GM18858 (cell line): ENCODE data around the gene STRA8.

Experiments
- ATAC-seq: cut with Tn5 transposase; IDR thresholded peaks from one replicate; pipeline ENCODE4 v1.9.1; 2021; ENCODE audit not compliant: unreplicated experiment

The STRA8 gene

DNA sequence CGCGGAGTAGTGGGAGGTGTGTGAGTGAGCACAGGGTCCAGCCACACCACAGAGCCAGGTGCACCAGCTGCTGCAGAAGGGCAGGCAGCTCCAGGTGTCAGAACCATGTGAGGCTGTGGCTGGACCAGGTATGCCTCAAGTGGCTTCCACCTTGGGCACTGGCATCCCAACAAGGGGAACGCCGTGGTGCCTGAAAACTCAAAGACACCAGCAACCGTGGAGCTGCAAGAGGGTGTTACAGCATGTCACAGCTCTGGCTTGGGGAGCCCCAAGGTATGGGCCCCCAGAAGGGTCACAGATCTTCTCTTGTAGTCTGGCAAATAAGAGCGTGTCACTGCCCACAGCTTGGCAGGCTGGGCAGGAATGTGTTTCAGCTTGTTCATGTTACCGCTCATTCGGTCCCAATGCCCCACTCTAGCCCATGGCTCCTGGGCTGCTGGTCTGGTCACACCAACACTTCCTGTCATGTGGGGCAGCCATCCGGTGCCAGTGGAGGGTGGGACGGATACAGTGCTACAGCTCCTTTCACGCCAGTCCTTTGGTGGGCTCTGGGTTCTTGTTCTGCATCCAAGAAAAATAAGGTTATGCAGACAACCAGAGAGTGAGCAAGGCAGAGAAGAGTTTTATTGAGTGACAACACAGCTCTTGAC is 29.8 kb downstream of the STRA8 start:
- no peak for ATAC-seq

DNA sequence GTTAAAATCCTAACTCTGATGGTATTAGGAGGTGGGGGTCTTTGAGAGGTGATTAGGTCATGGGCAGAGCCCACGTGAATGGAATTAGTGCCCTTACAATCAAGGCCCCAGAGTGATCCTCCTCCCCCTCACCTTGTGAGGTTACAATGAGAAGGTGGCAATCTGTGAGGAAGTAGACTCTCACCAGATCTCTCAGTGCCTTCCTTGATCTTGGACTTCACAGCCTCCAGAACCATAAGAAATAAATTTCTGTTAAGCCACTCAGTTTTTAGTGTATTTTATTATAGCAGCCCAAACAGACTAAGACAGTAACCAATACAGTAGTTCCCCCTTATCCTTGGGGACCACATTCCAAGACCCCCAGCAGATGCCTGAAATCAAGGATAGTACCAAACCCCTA is 32.0 kb downstream of the STRA8 start:
- ATAC-seq: no peak

DNA sequence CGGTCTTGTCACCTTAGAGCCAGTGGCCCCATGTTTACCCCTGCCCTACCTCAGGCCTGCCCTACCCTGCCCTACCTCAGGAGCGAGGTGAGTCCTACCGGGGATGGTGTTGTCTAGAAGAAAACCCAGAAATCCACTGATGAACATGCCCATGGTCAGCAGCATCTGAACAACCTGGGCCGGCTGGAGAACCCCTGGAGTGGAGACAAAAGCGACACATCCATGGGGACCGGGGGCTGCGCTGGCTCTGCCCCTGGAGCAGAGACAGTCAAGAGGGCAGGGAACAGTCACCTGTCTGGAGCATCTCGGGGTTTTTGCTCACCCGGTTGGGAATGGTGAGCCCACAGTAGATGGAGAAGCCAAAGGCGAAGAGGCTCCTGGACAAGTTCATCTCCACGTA is 36.3 kb downstream of the STRA8 start:
- no peak for ATAC-seq

DNA sequence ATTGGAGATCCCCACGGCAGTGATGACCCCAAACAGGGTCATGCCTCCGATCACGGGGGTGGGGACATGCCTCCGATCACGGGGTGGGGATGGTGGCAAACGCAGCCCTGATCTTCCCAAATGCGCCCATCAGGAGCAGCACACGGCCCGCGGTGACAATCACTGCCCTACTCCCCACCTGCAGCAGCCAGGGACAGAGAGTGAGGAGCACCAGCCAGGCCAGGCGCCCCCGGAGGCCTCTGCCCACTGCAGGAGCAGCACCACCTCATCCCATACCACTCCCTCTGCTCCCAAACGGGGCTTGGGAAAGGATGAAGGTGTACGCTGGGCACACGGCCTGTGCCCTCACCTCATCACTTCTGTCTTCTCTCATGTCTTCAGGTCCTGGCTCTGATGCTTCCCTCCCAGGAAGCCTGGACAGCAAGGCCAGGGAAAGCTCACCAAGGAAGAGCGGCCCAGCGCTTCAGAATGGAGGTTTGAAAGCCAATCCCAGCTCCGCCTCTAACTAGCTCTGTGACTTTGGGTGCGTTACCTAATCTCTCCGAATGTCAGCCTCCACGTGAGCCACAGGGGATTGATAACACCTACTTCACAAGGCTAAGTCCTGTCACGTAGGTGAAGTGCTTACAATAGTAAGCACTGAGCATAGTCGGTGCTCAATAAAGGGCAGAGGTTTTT is 37.1 kb downstream of the STRA8 start:
- no peak for ATAC-seq

DNA sequence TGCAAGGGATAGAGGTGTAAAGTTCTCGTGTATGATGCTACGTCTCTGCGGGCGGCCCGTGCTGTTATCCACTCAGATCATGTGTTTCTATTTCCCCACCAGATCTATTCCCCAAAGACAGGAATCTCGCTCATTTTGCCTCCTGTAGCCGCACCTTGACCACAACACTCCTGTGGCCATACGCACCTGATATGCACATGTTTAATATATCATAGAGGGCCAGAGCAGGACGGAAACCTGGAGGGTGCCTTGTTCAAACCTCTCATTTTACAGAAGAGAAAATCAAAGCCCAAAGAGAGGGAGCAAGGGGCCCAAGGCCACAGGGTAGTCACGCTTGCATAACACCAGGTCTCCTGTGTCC is 37.6 kb downstream of the STRA8 start:
- no peak for ATAC-seq

DNA sequence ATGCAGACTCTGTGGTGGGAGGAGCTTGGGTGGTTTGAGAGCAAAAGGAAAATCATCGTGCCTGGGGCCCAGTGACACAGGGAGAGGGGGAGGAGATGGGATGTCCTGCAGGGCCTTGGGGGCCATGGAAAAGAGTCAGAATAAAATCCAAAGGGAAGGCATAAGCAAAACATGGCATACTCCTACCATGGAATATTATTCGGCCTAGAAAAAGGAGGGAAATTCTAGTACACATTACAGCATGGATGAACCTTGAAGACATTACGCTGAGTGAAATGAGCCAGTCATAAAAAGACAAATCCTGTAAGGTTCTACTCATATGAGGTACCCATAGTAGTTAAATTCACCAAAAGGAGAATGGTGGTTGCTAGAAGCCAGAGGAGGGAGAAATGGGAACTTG is 38.7 kb downstream of the STRA8 start:
- ATAC-seq: no peak

DNA sequence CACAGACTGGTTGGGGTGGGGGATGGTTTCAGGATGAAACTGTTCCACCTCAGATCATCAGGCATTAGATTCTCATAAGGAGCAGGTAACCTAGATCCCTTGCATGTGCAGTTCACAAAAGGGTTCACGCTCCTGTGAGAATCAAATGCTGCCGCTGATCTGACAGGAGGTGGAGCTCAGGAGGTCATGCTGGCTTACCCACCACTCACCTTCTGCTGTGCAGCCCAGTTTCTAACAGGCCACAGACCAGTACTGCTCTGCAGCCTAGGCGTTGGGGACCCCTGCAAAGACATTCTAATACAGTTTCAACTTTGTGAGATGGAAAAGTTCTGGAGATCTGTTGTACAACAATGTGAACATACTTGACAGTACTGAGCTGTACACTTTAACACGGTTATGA is 39.9 kb downstream of the STRA8 start:
- ATAC-seq: no peak

DNA sequence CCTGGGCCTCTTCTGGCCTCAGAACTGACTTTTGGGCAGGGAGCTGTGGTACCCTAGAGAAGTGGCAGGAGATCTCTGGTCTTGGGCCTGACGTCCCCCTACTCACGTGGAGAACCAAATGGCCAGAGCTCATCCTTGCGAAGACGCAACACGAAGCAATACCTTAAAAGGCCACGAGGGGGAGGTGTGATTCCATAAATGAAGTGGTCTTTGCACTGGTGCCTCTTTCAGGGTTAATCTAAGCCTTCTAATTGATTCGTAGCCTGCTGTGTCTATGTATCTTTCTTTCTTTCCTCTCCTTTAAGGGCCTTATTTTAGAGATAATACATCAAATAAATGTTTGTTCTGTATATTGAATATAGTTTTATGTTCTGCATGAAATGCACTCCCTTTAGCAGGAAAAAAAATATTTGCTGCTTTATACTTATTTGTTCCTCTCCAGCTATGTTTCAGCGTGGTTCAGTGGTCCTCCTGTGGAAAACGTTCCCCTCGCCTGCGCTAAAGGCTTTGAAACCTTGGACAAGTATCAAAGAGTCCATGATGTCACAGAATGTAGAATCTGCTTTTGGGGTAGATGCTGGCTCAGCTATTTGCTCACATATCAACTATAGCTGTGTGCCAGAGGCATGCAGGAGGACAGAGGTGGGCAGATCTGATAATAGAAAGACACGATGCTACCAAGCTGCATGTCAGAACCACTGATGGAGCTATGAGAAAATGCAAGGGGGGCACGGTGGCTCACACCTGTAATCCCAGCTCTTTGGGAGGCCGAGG is 41.0 kb downstream of the STRA8 start:
- peak; percentile 72 for ATAC-seq

DNA sequence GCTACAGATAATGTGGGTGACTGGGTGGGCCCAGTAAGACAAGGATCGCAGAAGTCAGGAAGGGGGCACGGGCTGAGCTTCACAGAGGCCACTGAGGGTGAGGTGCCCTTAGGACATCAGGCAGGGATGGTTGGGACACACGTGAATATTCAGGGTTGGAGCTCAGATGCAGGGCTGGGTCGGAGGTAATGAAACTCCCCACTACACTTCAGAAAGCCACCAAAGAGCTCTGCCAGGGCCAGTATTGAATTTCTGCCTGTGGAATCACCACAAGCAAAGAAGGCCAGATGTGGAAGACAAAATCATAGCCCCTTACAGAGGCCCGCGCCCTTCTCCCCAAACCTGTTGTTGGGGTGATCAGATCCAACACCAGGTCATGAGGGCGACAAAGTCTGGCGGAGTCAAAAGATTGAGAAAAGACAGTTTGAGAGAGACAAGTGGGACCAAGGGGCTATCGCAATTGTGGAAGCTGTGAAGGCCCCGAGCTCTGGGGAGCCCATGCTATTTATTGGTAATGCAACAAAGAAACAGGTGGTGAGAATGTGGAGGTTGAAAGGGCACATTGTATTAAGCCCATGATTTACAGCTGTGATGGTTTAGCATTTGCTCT is 42.4 kb downstream of the STRA8 start:
- ATAC-seq: no peak

DNA sequence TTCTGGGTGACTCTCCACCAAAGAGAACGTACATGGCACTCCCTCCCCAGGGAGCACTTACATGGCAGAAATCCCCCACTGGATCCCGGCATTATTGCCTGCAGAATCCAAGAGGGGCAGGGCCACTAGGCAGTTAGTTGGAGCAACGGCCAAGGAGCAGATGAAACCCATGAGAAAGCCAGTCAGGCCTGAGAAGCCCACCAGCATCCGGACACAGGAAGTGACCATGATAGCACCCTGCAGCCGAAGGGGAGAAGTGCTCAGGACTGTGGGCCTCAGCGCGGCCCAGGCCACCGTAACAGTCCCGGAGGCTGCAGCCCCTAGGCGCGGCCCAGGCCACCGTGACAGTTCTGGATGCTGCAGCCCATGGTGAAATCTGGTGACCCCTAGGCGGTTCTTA is 43.5 kb downstream of the STRA8 start:
- no peak for ATAC-seq

DNA sequence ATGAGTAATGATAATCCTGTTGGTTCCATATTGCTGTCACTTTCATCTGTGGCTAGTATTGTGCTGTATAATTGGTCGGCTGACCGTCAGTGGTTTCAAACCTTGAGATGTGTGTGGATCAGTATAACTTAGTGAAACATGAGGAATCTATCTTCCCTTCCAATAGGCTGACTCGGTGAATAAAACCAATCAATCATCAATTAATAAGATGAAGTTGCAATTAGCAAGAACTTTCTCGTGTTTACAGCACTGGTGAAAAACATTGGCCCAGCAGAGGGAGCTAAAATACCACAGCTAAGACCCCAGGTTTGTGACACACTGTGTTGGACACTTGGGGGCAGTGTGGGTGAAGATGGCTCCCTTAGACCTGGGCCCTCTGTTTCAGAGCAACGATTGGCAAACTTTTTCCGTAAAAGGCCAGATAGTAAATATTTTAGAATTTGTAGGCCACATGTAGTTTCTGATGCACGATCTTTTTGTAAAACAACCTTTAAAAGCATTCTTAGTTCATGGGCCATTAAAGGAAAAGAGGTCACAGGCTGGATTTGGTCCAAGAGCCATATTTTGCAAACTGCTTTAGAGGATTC is 47.8 kb downstream of the STRA8 start:
- ATAC-seq: peak; percentile 83

DNA sequence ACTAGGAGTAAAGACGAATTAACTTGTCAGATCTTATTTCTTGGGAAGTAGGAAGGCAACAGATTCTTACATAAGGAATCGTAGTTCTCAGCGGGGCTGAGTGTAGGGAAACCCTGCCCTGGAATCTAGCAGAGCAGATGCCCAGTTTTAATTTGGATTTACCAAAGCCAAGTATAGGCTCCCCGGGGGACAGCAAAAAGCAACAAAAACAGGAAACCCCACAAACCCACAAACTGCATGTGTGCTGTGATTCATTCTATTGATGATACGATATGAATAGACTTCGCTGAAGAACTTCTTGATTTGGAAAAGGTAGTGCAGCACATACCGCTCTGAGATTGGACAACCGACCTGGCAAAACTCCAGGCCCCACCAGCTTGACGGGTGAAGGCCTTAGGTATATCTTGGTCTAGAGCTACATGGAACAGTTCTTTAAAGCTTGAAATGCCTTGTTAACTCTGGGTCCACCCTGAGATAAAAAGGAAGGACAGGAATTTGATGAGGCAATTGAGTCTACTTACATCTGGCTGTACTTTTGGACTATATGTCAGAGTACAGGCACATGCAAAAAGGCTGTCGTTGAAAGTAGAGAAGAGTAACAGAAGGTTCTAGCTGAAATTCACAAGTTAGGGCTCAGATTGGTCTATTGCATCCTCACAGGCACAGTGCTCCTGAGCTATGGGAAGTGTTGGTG is 49.1 kb downstream of the STRA8 start:
- no peak for ATAC-seq

DNA sequence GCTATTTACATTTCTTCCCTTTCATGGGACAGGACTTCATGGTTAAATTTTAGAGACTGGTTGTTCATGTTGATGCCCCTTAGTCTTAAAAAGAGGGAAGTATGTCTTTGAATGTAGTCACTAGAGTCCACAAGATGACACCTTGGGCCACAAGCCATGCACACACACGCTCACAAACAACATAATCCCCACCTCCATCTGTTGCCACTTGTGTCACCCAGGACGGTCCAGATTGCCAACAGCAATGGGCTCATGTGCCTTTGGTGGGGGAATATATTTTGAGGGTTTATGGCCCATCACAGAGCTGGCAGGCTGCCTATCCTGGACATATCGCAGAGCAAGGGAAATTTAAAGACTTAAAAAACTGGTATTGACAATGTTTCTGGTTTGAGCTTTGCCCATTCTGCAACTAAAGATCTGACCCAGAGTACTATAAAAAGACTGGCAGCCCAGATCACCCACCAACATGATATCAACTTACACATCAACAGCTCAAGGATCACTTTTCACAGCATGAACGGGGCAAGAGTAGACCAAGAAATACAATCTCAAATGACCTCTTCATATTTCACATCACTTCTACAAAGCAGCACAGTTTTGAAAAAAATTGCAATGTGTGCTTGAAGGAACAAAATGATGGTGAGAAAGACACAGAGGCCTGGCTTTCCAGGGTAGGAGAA is 50.5 kb downstream of the STRA8 start:
- no peak for ATAC-seq

DNA sequence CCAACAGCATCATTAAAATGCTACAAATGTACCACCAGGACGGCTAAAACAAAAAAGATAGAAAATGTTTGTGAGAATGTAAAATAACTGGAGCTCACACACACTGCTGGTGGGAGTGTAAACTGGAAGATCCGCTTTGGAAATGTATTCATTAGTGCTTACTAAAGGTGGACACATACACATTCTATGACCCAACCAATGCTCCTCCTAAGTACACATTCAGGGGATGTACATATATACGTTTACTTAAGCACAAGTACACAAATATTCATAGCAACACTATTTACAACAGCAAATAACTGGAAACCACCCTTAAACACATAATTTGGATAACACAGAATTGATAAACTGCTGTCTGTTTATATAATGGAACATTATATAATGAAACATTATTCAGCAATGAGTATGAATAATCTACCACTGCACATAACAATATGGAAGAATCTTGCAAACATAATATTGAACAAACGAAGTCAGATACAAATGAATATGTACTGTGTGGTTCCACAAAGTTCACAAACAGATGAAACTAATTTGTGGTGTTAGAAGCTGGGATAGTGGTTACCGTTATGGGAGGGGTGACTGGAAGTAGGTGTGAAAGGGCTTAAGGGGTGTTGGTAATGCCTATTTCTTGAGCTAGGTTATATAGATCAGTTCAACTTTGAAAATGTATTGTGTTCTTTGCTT is 52.1 kb downstream of the STRA8 start:
- no peak for ATAC-seq

DNA sequence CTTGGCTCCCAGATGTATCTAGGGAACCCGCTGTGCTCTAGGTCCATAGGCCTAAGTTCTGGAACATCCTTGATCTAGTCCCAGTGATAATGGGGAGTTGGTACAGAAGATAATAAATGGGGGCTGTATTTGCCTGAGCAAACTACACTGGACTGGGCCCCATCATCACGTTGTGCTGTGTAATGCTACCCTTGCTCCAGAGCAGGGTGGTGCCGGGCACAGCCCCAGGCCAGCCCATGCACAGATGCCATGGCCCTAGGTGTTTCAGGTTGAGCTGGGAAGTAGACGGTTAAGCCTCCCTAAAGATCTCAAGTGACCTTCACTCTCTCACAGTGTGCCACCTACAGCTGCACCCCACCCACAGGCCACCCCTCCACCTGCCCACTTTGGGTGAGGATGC is 53.2 kb downstream of the STRA8 start:
- no peak for ATAC-seq

DNA sequence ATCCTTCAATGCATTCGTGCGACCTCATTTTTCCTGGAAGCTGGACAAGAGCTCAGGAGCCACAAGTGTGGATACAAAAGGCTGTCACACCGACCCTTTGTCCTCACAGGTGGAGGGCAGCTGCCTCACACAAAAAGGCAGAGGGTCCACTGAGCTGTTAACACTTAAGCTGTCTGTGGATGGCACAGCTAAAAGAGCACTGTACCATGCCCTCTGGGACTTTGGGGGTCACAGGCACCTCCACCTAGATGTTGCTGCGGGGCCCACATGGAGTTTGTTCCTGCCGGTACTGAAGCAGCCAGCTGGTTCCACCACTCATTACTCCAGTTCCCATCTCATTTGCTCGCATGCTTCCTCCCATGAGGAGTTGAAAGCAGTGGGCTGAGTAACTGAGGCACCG is 57.0 kb downstream of the STRA8 start:
- no peak for ATAC-seq

DNA sequence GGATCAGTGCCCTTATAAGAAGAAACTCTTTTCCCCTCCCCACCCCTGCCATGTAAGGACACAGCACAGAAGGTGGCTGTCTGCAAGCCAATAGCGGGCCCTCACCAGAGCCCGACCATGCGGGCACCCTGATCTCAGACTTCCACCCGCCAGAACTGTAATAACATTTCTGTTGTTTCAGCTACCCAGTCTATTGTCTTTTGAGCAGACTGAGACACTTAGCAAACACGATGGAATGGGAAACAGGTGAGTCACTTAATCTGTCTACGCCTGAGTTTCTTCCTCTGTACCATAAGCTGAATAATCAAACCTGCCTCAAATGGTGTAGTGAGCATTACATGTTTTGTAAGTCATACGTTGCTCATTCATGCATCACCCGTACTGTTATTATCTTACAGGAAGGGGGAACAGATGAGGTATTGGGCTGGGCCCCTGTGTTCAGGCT is 58.2 kb downstream of the STRA8 start:
- no peak for ATAC-seq

DNA sequence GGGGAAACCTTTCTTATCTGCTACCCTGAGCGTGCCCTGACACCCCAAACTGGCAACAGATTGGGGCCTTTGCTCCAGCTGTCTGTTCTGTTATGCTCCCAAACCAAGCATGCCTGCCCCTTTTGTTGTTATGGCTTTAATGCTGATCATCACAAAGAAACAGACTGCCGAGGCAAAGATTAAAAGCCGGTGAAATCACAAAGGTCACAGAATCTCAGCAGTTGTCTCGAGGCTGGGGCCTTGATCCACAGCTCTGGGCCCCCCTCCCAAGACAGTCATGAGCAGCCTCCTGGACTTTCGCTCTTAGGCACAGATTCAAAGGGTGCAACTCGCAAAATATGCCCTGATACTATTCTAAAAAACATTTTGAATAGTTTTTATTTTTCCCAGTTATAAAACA is 65.6 kb downstream of the STRA8 start:
- ATAC-seq: no peak

DNA sequence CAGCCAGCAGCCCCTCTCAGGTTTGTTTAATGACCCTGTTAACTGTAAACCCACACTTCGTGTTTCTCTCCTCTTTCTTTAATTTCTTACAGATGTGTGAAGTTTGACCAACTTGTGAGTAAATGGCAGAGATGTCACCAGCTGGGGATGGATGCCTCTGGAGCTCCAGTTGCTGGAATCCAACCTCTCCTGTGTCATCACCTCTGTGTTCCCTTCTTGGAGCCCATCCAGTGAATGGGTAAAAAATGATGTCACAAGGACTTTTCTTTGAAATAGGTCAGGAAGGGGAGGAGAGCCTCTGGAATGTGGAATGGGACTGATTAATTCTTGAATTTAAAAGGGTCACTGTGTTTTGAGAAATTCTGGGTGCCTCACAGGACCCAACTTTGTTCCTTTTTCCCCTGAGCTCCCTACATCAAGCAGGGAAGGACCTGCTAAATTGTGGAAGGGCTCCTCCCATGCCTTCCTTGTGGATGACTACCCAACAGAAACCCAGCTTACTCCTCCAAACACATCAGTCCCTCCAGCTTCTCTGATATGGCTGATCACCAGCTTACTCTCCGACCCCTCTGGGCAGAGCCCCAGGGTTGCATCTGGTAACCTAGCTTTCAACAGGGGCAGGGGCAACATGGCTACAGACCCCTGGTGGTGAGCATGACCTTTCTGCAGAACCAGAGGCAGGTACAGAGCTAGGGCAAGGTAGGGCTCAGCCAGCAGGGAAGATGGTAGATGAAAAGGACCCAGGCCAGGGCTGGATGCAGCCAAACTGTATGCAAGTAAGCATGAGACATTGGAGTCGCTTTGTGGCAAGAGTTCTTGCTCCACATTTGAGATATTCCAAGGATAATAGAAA is 67.5 kb downstream of the STRA8 start:
- no peak for ATAC-seq
